HG02840 (cell line): ENCODE data around the gene PHYKPL.

Source experiments
- ATAC-seq: cut with Tn5 transposase; IDR thresholded peaks from one replicate; pipeline ENCODE4 v1.9.1; 2021; ENCODE audit warnings: mild to moderate bottlenecking, moderate library complexity, moderate number of reproducible peaks; ENCODE audit not compliant: unreplicated experiment, low FRiP score

PHYKPL gene

GRCh38 chr5:178227138-178227659, 5.4 kb downstream of the PHYKPL start:
- no peak for ATAC-seq

- no peak for ATAC-seq
Observed at GRCh38 chr5:178225174-178225573, 7.4 kb downstream of the PHYKPL start.

- no peak for ATAC-seq
Observed at GRCh38 chr5:178224403-178224802, 8.2 kb downstream of the PHYKPL start.

GRCh38 chr5:178223828-178224335, 8.7 kb downstream of the PHYKPL start:
- ATAC-seq = no peak

- ATAC-seq = no peak
Observed at GRCh38 chr5:178223196-178223773, 9.3 kb downstream of the PHYKPL start.

- ATAC-seq = no peak
Observed at GRCh38 chr5:178222292-178222691, 10.3 kb downstream of the PHYKPL start.

GRCh38 chr5:178221853-178222252, 10.7 kb downstream of the PHYKPL start:
- ATAC-seq = no peak

- no peak for ATAC-seq
Observed at GRCh38 chr5:178221282-178221681, 11.3 kb downstream of the PHYKPL start.

- ATAC-seq = no peak
Observed at GRCh38 chr5:178218827-178219226, 13.8 kb downstream of the PHYKPL start.

GRCh38 chr5:178218237-178218776, 14.3 kb downstream of the PHYKPL start:
- ATAC-seq = no peak

GRCh38 chr5:178216779-178217178, 15.8 kb downstream of the PHYKPL start:
- no peak for ATAC-seq

- no peak for ATAC-seq
Observed at GRCh38 chr5:178216088-178216534, 16.5 kb downstream of the PHYKPL start.

- ATAC-seq = no peak
Observed at GRCh38 chr5:178215280-178216002, 17.2 kb downstream of the PHYKPL start.

GRCh38 chr5:178214160-178214803, 18.3 kb downstream of the PHYKPL start:
- ATAC-seq = no peak

- no peak for ATAC-seq
Observed at GRCh38 chr5:178213748-178214151, 18.9 kb downstream of the PHYKPL start.

- no peak for ATAC-seq
Observed at GRCh38 chr5:178213003-178213461, 19.6 kb downstream of the PHYKPL start.

- ATAC-seq = no peak
Observed at GRCh38 chr5:178212241-178213002, 20.2 kb downstream of the PHYKPL start.

GRCh38 chr5:178211095-178212048, 21.2 kb downstream of the PHYKPL start:
- no peak for ATAC-seq

- ATAC-seq = no peak
Observed at GRCh38 chr5:178210686-178211085, 21.9 kb downstream of the PHYKPL start.
